ENCODE data around the gene JTB.

DNA sequence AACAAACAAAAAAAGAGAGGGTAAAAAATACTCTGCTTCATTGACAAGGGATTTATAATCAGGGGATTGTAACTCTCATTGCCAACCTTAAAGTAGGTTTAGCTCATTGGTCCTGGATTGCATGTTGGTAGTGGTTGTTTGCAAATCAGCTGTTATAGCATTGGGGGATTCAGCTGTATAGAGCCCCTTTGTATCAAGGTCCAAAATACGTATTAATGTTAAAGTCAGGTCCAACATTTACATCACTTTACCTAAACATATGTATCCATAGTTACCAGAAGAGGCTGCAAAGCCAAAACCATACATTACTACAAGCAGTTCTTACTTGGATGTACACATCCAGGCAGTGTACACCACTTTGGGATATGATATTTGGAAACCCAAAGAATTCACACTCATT, 42.5 kb upstream of the JTB start:
- no peak for TF ChIP-seq EP300 (IDR thresholded peaks at IDR 0.05)
- no peak for TF ChIP-seq POLR2AphosphoS5 (IDR thresholded peaks at IDR 0.05)
- TF ChIP-seq, protein P1, sequence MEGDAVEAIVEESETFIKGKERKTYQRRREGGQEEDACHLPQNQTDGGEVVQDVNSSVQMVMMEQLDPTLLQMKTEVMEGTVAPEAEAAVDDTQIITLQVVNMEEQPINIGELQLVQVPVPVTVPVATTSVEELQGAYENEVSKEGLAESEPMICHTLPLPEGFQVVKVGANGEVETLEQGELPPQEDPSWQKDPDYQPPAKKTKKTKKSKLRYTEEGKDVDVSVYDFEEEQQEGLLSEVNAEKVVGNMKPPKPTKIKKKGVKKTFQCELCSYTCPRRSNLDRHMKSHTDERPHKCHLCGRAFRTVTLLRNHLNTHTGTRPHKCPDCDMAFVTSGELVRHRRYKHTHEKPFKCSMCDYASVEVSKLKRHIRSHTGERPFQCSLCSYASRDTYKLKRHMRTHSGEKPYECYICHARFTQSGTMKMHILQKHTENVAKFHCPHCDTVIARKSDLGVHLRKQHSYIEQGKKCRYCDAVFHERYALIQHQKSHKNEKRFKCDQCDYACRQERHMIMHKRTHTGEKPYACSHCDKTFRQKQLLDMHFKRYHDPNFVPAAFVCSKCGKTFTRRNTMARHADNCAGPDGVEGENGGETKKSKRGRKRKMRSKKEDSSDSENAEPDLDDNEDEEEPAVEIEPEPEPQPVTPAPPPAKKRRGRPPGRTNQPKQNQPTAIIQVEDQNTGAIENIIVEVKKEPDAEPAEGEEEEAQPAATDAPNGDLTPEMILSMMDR (IDR thresholded peaks at IDR 0.05): no peak
- TF ChIP-seq POLR2A (IDR thresholded peaks at IDR 0.05): no peak

All from gastroesophageal sphincter (tissue), 3 donors.